K562 (cell line): ENCODE measurements around the gene RABL6. TPM values are rescaled to one million over a fixed set of nuclear protein-coding genes. Genes with fewer than 3 reads are reported as not detected.

Source experiments
- CHD2 ChIP-seq: IDR thresholded peaks from 2 replicates; pipeline ENCODE4 v1.6.1; 2011; ENCODE audit warnings: low read depth, low read length
- CREB1 ChIP-seq, 2 experiments: sonication (generic) in 1 of 2; formaldehyde crosslinking in 1 of 2; IDR thresholded peaks; 2 replicates each; pipeline versions ENCODE4 v1.6.1 to v1.8.0; 2012 to 2022; ENCODE audit warnings: inconsistent platforms in 1 of 2, mild to moderate bottlenecking in 1 of 2, missing genetic modification reagents in 1 of 2, moderate library complexity in 1 of 2
- ETV1 ChIP-seq: fragments of 450-650 bp; conservative IDR thresholded peaks from 2 replicates; pipeline ENCODE4 v1.6.1; 2016; ENCODE audit warnings: missing genetic modification characterization, control low read depth, low read depth, missing compliant biosample characterization
- HDGF ChIP-seq: fragments of 450-650 bp; IDR thresholded peaks from 2 replicates; pipeline ENCODE4 v1.6.1; 2016
- HMBOX1 ChIP-seq: sonication (generic); IDR thresholded peaks from 2 replicates; pipeline ENCODE4 v1.6.1; 2016
- JUN ChIP-seq, 2 experiments: sonication (generic) in 1 of 2; formaldehyde crosslinking in 1 of 2; IDR thresholded peaks; 2 replicates each; pipeline versions ENCODE4 v1.6.1 to v1.8.0; 2012 to 2022; ENCODE audit warnings: borderline replicate concordance in 2 of 2, mild to moderate bottlenecking in 2 of 2, improper control_type of control experiment in 1 of 2, low read depth in 1 of 2, low read length in 1 of 2, missing genetic modification reagents in 1 of 2
- JUND ChIP-seq, 2 experiments: IDR thresholded peaks; 2 replicates in 1 of 2; 3 replicates in 1 of 2; pipeline ENCODE4 v1.6.1; 2011; ENCODE audit warnings: borderline replicate concordance in 2 of 2, low read depth in 2 of 2, low read length in 2 of 2, improper control_type of control experiment in 1 of 2, missing biosample characterization in 1 of 2, missing genetic modification characterization in 1 of 2, missing genetic modification reagents in 1 of 2
- MCM5 ChIP-seq: fragments of 450-650 bp; IDR thresholded peaks from 2 replicates; pipeline ENCODE4 v1.6.1; 2016; ENCODE audit warnings: low read depth
- NFXL1 ChIP-seq: fragments of 450-650 bp; formaldehyde crosslinking; IDR thresholded peaks from 2 replicates; pipeline ENCODE4 v1.4.0; 2021; ENCODE audit warnings: mild to moderate bottlenecking
- PCBP1 ChIP-seq: fragments of 200-400 bp; formaldehyde crosslinking; IDR thresholded peaks from 2 replicates; pipeline ENCODE4 v1.6.1; 2018; ENCODE audit warnings: mild to moderate bottlenecking, low read depth, low read length; ENCODE audit not compliant: poor library complexity, severe bottlenecking
- POLR2B ChIP-seq: fragments of 450-650 bp; IDR thresholded peaks from 2 replicates; pipeline ENCODE4 v1.6.1; 2018; ENCODE audit warnings: low read depth; ENCODE audit not compliant: partially characterized antibody
- RBM39 ChIP-seq: fragments of 200-400 bp; formaldehyde crosslinking; optimal IDR thresholded peaks from 2 replicates; pipeline ENCODE3; 2018; ENCODE audit warnings: low read depth, low read length
- SETDB1 ChIP-seq: IDR thresholded peaks from one replicate; pipeline ENCODE4 v1.6.1; 2012; ENCODE audit warnings: low read length, control low read depth, inconsistent platforms
- SMAD3 ChIP-seq: fragments of 450-650 bp; formaldehyde crosslinking; conservative IDR thresholded peaks from 2 replicates; pipeline ENCODE4 v1.4.0; 2020; ENCODE audit warnings: mild to moderate bottlenecking
- SMC3 ChIP-seq: conservative IDR thresholded peaks from 2 replicates; pipeline ENCODE4 v1.6.1; 2011; ENCODE audit warnings: low read depth, low read length, improper control_type of control experiment; ENCODE audit not compliant: insufficient read depth
- SRSF9 ChIP-seq: fragments of 200-400 bp; formaldehyde crosslinking; IDR thresholded peaks from 2 replicates; pipeline ENCODE4 v1.6.1; 2017; ENCODE audit warnings: low read depth, low read length, borderline replicate concordance
- TFAP4 ChIP-seq: sonication (generic); formaldehyde crosslinking; IDR thresholded peaks from 2 replicates; pipeline ENCODE4 v1.8.0; 2022; ENCODE audit warnings: missing genetic modification reagents, mild to moderate bottlenecking, moderate library complexity, borderline replicate concordance
- XRCC5 ChIP-seq: fragments of 200-400 bp; formaldehyde crosslinking; IDR thresholded peaks from 2 replicates; pipeline ENCODE4 v1.6.1; 2017; ENCODE audit warnings: low read depth, mild to moderate bottlenecking, low read length
- ZFP36 ChIP-seq: fragments of 150-350 bp; IDR thresholded peaks from 2 replicates; pipeline ENCODE4 v1.6.1; 2018; ENCODE audit warnings: low read length, low read depth; ENCODE audit not compliant: partially characterized antibody
- ZNF143 ChIP-seq: sonication (generic); formaldehyde crosslinking; IDR thresholded peaks from 2 replicates; pipeline ENCODE4 v1.9.0; 2022; ENCODE audit warnings: mild to moderate bottlenecking, missing genetic modification reagents
- ZNF277 ChIP-seq: fragments of 250-450 bp; sonication (Bioruptor Pico); IDR thresholded peaks from 2 replicates; pipeline ENCODE4 v1.8.0; 2022; ENCODE audit warnings: inconsistent platforms, mild to moderate bottlenecking, moderate library complexity, borderline replicate concordance
- ZNF311 ChIP-seq: fragments of 250-450 bp; sonication (Bioruptor Pico); IDR thresholded peaks from 2 replicates; pipeline ENCODE4 v1.4.0; 2020; ENCODE audit warnings: mild to moderate bottlenecking, moderate library complexity
- ZNF778 ChIP-seq: fragments of 450-650 bp; formaldehyde crosslinking; IDR thresholded peaks from 2 replicates; pipeline ENCODE4 v1.4.0; 2020; ENCODE audit warnings: mild to moderate bottlenecking, moderate library complexity
- polyA plus RNA-seq, 8 experiments: library from polyadenylated mRNA; depleted of rRNA in 4 of 8; stranded (reverse) in 5 of 8; unstranded in 3 of 8; fragments of >200 nt; fragmentation: Nextera tagmentation in 2 of 8; fragmentation: Illumina TruSeq in 1 of 8; extraction: Ambion mirVana in 2 of 8; extraction: Trizol in 1 of 8; gene quantifications; 2 replicates each; pipeline versions ENCODE4 v1.2.1 to v1.2.3, GENCODE V29; 2011 to 2014; ENCODE audit warnings: inconsistent platforms in 1 of 8, missing spikeins in 1 of 8
- total RNA-seq, 7 experiments: library from RNA; depleted of rRNA in 6 of 7; stranded (reverse); fragments of >200 nt in 6 of 7; fragmentation: Illumina TruSeq in 2 of 7; extraction: Trizol in 2 of 7; gene quantifications; 2 replicates each; pipeline versions ENCODE4 v1.2.1 to v1.2.3, GENCODE V29; 2011 to 2021; ENCODE audit warnings: low replicate concordance in 1 of 7
- TF ChIP-seq, protein P1 (sequence below): fragments of 250-450 bp; sonication (Bioruptor Pico); IDR thresholded peaks from 2 replicates; pipeline ENCODE4 v1.8.0; 2022; ENCODE audit warnings: moderate library complexity, mild to moderate bottlenecking, inconsistent platforms

RABL6 gene
- total and polyA plus RNA-seq, 9 of the 15 experiments (the other 6 are each of a cell fraction or from before 2014, with no cell fraction given), result 5.6 to 181 (median 84.5) TPM

DNA sequence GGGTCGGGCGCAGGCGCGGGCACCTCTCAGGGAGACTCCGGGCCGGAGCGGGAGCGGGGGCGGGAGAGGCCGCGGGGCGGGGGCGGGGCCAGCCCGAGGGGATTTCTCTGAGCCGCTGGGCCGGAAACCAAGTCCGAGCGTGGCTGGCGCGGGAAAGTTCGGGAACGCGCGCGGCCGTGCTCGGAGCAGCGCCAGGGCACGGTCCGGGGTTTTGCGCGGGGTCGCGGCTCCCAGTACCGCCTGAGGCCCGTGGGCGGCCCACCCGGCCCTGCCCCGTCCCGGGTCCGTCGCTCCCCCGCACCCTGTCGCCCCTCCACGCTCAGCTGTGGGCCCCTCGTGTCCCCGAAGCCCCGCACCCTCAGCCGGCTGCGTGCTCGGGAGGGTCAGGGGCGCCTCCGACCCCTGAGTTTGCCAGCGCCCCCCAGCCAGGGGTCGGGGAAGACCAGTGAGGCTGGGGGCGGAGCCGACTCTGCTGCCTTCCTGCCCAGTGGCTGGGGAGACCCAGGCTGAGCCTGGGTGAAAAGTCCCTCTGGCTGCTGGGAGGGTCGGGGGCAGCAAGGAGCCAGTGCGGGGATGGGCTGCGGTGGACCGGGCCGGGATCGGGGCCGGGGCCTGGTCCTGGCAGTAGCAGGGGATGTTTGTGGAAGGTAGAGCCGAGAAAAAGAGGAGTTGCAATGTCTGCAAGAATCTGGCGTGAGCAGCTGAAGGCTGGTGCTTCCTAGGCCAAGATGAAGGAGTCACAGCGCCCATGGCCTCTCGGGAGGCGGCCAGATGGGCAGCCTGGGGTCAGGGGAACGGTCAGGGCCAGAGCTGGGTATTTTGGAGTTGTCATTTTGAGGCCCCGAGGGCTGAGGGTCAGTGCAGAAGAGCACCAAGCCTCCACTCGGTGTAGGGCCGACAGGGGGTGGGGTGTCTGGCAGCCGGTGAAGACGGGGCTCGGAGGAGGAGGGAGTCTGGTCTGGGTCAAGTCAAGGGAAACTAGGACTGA is 79.2 kb downstream of the RABL6 start (continued):
- TF ChIP-seq POLR2B (no peak), TFAP4 (CRISPR knock-in tag) (peak; percentile 35), JUN (IDR thresholded peaks at IDR 0.05; ENCODE audit: borderline replicate concordance, low read depth, low read length) (no peak), JUN (CRISPR knock-in tag; IDR thresholded peaks at IDR 0.05; ENCODE audit: borderline replicate concordance) (no peak), ZNF143 (CRISPR knock-in tag) (no peak), CREB1 (IDR thresholded peaks at IDR 0.05) (no peak), CREB1 (CRISPR knock-in tag; IDR thresholded peaks at IDR 0.05) (peak; percentile 22; the same call in 1 of the 2 replicates), ZNF311 (no peak), XRCC5 (no peak), RBM39 (no peak), CHD2 (no peak), ZNF778 (CRISPR knock-in tag) (no peak), PCBP1 (peak; percentile 24), MCM5 (no peak), NFXL1 (CRISPR knock-in tag) (no peak), SRSF9 (no peak), HDGF (no peak), ETV1 (tag) (no peak), HMBOX1 (no peak), ZFP36 (no peak), ZNF277 (CRISPR knock-in tag) (no peak), SMAD3 (CRISPR knock-in tag) (no peak), JUND (IDR thresholded peaks at IDR 0.05; ENCODE audit: borderline replicate concordance, low read depth, low read length) (no peak), JUND (tag; IDR thresholded peaks at IDR 0.05; ENCODE audit: borderline replicate concordance, low read depth, low read length) (no peak), SETDB1 (no peak), SMC3 (no peak)
- TF ChIP-seq, protein P1, sequence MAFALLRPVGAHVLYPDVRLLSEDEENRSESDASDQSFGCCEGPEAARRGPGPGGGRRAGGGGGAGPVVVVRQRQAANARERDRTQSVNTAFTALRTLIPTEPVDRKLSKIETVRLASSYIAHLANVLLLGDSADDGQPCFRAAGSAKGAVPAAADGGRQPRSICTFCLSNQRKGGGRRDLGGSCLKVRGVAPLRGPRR, result no peak
